Kidney (tissue), 14 donors: ENCODE measurements around the gene FMNL3. TPM values are rescaled to one million over a fixed set of nuclear protein-coding genes. Genes with fewer than 3 reads are reported as not detected.

Source experiments
- DNase-seq, 5 donors: peaks; one replicate each; pipeline ENCODE4 v3.0.0-alpha.2; 2013 to 2020
- FAIRE-seq: peaks from 2 replicates; lab custom pipeline; 2012; peaks lifted over from hg19 to GRCh38; lab: Jason Lieb, UNC
- H3K27ac ChIP-seq, 2 donors: one replicate each; pipeline ENCODE4 v1.7.0; 2013; ENCODE audit warnings: low read depth in 2 of 2, low read length in 2 of 2, inconsistent platforms in 1 of 2
- H3K27me3 ChIP-seq: one replicate; pipeline ENCODE4 v1.7.1; 2013; ENCODE audit warnings: low read length, inconsistent platforms; ENCODE audit not compliant: control insufficient read depth, insufficient read depth
- H3K36me3 ChIP-seq, 3 donors: one replicate each; pipeline versions ENCODE4 v1.7.0 to v1.7.1; 2013; ENCODE audit warnings: low read length in 3 of 3, control low read depth in 1 of 3, inconsistent platforms in 1 of 3; ENCODE audit not compliant: insufficient read depth in 3 of 3, control insufficient read depth in 2 of 3
- H3K4me1 ChIP-seq, 3 donors: one replicate each; pipeline versions ENCODE4 v1.7.0 to v1.7.1; 2013; ENCODE audit warnings: low read length in 3 of 3, inconsistent platforms in 1 of 3, low read depth in 1 of 3; ENCODE audit not compliant: control insufficient read depth in 2 of 3, insufficient read depth in 2 of 3
- H3K4me3 ChIP-seq, 3 donors: one replicate each; pipeline versions ENCODE4 v1.7.0 to v1.8.1; 2013; ENCODE audit warnings: low read length in 3 of 3, control low read depth in 1 of 3, inconsistent platforms in 1 of 3
- H3K9ac ChIP-seq, 3 donors: one replicate each; pipeline versions ENCODE4 v1.7.0 to v1.7.1; 2013; ENCODE audit warnings: low read length in 3 of 3, control low read depth in 1 of 3, inconsistent platforms in 1 of 3
- H3K9me3 ChIP-seq, 3 donors: one replicate each; pipeline versions ENCODE4 v1.7.0 to v1.7.1; 2013; ENCODE audit warnings: low read length in 3 of 3, control low read depth in 1 of 3, inconsistent platforms in 1 of 3; ENCODE audit not compliant: control insufficient read depth in 2 of 3, insufficient read depth in 1 of 3
- intact Hi-C: fragments of 100-400 bp; cut with DNase I; formaldehyde crosslinking; loops from one replicate; pipeline ENCODE4 v1.11.1; 2022
- polyA plus RNA-seq: library from polyadenylated mRNA; stranded (reverse); fragments of 350-450 nt; fragmentation: Illumina TruSeq; extraction: RNeasy Lipid Tissue Mini Kit (QIAGEN cat#74804); gene quantifications from one replicate; pipeline ENCODE4 v1.2.3, GENCODE V29; 2014; ENCODE audit warnings: low read depth, low replicate concordance; ENCODE audit not compliant: insufficient read depth
- total RNA-seq: library from RNA; stranded (reverse); fragmentation: NEBNext Ultra II Directional; extraction: Animal tissue kit (Norgen Biotek cat#: 25700); gene quantifications from one replicate; pipeline ENCODE4 v1.2.1, GENCODE V29; 2021
- TF ChIP-seq, protein P1 (sequence below): IDR thresholded peaks from 3 replicates; pipeline ENCODE4 v1.5.1; 2012; ENCODE audit warnings: mild to moderate bottlenecking, moderate library complexity, borderline replicate concordance; ENCODE audit not compliant: insufficient read depth; ENCODE audit errors: extremely low read depth
- donor health status: control.
- donor health status: control.
- donor health status: control.
- donor health status: control.
- donor health status: control.
- donor health status: DM: yes; HTN: yes; CAD: no.
- donor health status: Normal renal cell carcinoma (clear cell type).

Gene FMNL3
- total and polyA plus RNA-seq, 2 donors from 2014 or later, result 6.3 to 25.6 TPM

- TF ChIP-seq, protein P1, sequence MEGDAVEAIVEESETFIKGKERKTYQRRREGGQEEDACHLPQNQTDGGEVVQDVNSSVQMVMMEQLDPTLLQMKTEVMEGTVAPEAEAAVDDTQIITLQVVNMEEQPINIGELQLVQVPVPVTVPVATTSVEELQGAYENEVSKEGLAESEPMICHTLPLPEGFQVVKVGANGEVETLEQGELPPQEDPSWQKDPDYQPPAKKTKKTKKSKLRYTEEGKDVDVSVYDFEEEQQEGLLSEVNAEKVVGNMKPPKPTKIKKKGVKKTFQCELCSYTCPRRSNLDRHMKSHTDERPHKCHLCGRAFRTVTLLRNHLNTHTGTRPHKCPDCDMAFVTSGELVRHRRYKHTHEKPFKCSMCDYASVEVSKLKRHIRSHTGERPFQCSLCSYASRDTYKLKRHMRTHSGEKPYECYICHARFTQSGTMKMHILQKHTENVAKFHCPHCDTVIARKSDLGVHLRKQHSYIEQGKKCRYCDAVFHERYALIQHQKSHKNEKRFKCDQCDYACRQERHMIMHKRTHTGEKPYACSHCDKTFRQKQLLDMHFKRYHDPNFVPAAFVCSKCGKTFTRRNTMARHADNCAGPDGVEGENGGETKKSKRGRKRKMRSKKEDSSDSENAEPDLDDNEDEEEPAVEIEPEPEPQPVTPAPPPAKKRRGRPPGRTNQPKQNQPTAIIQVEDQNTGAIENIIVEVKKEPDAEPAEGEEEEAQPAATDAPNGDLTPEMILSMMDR, result peak; percentile 36
- peak within 1 kb of the TSS; percentile 67 to 89 (median 74) for H3K4me3 ChIP-seq
- peaks cover 3 to 6% (median 4%) of the 10 kb centered on the region in 3 donors for H3K4me1 ChIP-seq
- no peaks in the 10 kb centered on the region for H3K27me3 ChIP-seq
- DNase-seq (peak; percentile 89 to 95 (median 94)), FAIRE-seq (no peak)
- peak within 1 kb of the TSS; percentile 52 to 94 (median 80) for H3K9ac ChIP-seq
- intact Hi-C loops, result no loop called here
- peak within 1 kb of the TSS; percentile 78 to 83 for H3K27ac ChIP-seq
- no peaks in the 10 kb centered on the region for H3K36me3 ChIP-seq
- no peaks in the 10 kb centered on the region for H3K9me3 ChIP-seq
These were observed 83.9 kb downstream of the FMNL3 start, which contains the start of gene PRPF40B for GRCh38 chr12:49623142-49623904. Gene PRPF40B (plus strand): TSS chr12:49623561. CDS start chr12:49623591, 30 bp downstream.

DNA sequence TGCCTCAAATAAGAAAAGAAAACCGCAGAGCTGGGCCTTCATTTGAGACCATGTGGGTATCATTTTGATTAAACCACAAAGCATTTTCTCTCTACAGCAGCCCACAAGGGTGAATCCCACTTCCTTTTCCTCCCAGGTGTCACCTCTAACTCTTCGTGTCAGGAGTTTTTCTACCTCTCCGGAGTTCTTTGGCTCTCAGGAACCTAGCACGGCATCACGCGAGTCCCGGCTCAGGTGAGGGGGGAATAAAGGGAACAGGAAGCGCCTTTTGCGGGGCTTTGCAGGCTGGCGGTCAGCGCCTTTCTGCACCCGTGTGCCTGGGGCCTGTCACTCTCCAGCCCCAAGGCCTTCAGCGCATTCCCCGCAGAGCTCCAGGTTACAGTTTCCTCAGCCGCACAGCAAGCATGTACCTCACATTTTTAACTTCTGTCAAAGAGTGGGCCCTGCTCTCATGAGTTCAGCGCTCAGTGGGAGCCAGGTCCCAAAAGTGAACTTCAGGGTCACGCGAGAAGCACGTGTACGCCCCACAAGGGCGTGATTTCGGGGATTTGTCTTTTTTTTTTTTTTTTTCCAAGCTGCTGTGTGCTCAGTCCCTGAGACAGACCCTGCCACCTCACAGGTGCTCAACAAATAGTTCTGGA is 84.6 kb downstream of the FMNL3 start:
- intact Hi-C loops, result no loop called here
- TF ChIP-seq, protein P1, result no peak
- no peak for FAIRE-seq

DNA sequence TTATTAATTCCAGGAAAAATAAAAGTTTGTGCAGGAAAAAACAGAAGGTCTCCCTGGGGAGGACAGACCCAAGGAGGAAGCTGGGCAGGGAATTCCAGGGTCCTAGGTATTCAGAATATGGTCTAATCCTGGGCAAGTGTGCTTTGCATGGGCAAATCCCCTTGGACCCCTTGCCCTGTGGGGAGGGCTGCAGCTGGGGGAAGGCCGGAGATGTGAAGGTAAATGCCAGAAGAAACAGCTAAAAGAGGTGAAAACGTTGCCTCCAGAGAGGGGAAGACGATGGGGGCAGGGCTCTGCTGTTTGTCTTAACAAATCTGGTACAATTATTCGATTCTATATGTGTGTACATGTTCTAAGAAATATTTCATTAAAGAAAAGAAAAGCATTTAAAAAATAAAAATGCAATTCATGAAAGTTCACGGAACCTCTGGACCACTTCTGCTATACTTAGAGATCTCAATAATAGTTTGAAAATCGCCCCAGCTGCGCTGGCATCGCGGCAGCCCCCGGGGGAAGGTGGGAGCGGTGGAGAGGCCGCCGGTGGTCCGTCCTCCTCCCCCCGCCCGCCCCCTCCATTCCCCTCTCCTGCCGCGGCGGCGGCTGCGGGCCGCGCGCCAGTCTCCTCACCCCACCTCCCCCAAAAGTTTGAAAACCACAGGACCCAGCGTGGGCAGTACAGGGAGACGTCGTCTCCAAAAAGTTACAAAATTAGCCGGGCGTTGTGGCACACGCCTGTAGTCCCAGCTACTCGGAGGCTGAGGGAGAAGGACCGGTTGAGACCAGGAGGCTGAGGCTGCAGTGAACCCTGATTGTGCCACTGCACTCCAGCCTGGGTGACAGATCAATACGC is 85.3 kb downstream of the FMNL3 start:
- TF ChIP-seq, protein P1, result no peak
- intact Hi-C loops, result no loop called here
- DNase-seq, result peak in 1 of 5 donors; percentile 26

More for the DNA sequence above, 84.6 kb downstream of the FMNL3 start:
- H3K36me3 ChIP-seq, result no peaks in the 10 kb centered on the region
- H3K4me1 ChIP-seq, result peaks cover 3 to 6% (median 4%) of the 10 kb centered on the region in 3 donors
- no peaks in the 10 kb centered on the region for H3K9me3 ChIP-seq
- H3K27me3 ChIP-seq, result no peaks in the 10 kb centered on the region
- H3K9ac ChIP-seq, result peak overlapping the region; percentile 52 to 94 (median 80)
- peak overlapping the region; percentile 62 to 66 for H3K27ac ChIP-seq
- peak in 1 of 5 donors; percentile 64 for DNase-seq
- H3K4me3 ChIP-seq, result peak overlapping the region; percentile 67 to 89 (median 74)

More for the DNA sequence above, 85.3 kb downstream of the FMNL3 start:
- Histone ChIP-seq H3K36me3 (no peaks in the 10 kb centered on the region), H3K27ac (peak overlapping the region in 1 of 2 donors; percentile 66), H3K9me3 (no peaks in the 10 kb centered on the region), H3K4me1 (peaks cover 3 to 6% (median 4%) of the 10 kb centered on the region in 3 donors), H3K9ac (peak overlapping the region; percentile 21 to 94 (median 80)), H3K4me3 (peak overlapping the region; percentile 39 to 89 (median 74)), H3K27me3 (no peaks in the 10 kb centered on the region)
- FAIRE-seq, result no peak
